Ascending aorta (tissue), 2 donors: Measurements from ENCODE around the gene EN2. TPM values are rescaled to one million over a fixed set of nuclear protein-coding genes. Genes with fewer than 3 reads are reported as not detected.

Experiments
- DNase-seq, 2 donors: peaks; one replicate each; pipeline ENCODE4 v3.0.0-alpha.2; 2019; ENCODE audit warnings: low spot score in 2 of 2
- H3K27ac ChIP-seq, 2 donors: fragments of 200-600 bp; sonication (generic); one replicate each; pipeline ENCODE4 v1.5.1; 2016 to 2017; ENCODE audit warnings: mild to moderate bottlenecking in 1 of 2
- H3K27me3 ChIP-seq: fragments of 200-600 bp; sonication (generic); one replicate; pipeline ENCODE4 v1.5.1; 2017
- H3K36me3 ChIP-seq, 2 donors: fragments of 200-600 bp; sonication (generic); one replicate each; pipeline ENCODE4 v1.5.1; 2016
- H3K4me1 ChIP-seq, 2 donors: fragments of 200-600 bp; sonication (generic); one replicate each; pipeline ENCODE4 v1.5.1; 2016 to 2017; ENCODE audit warnings: mild to moderate bottlenecking in 1 of 2
- H3K4me3 ChIP-seq, 2 donors: fragments of 200-600 bp; sonication (generic); one replicate each; pipeline ENCODE4 v1.5.1; 2016 to 2017; ENCODE audit warnings: mild to moderate bottlenecking in 1 of 2
- H3K9me3 ChIP-seq, 2 donors: fragments of 200-600 bp; sonication (generic); one replicate each; pipeline ENCODE4 v1.5.1; 2016
- CTCF ChIP-seq, 3 experiments: fragments of 200-600 bp in 2 of 3; fragments of 450-650 bp in 1 of 3; sonication (generic) in 2 of 3; IDR thresholded peaks; one replicate each; pipeline ENCODE4 v1.5.1; 2016 to 2019; ENCODE audit warnings: antibody characterized with exemption in 3 of 3, mild to moderate bottlenecking in 1 of 3, moderate library complexity in 1 of 3
- intact Hi-C: fragments of 100-400 bp; cut with DNase I; formaldehyde crosslinking; loops from one replicate; pipeline ENCODE4 v1.15.1; 2023
- total RNA-seq: library from RNA; depleted of rRNA; stranded (reverse); fragments of >200 nt; gene quantifications from one replicate; pipeline ENCODE4 v1.1.0, GENCODE V29; 2016

The EN2 gene
- total RNA-seq, 1 donor from 2014 or later, result not detected

GRCh38 chr7:155506854-155507337, 49.0 kb downstream of the EN2 start:
- DNase-seq, result no peak
- Histone ChIP-seq H3K4me3 (no peak overlapping the region), H3K4me1 (no peaks in the 10 kb centered on the region), H3K27ac (no peak overlapping the region), H3K36me3 (no peaks in the 10 kb centered on the region), H3K9me3 (no peaks in the 10 kb centered on the region), H3K27me3 (peaks cover 14% of the 10 kb centered on the region)
- intact Hi-C loops, result no loop called here
- no peak for TF ChIP-seq CTCF (IDR thresholded peaks at IDR 0.05)

- no peak for DNase-seq
- no peak for TF ChIP-seq CTCF (IDR thresholded peaks at IDR 0.05)
- Histone ChIP-seq H3K27me3 (peaks cover 14% of the 10 kb centered on the region), H3K4me3 (no peak overlapping the region), H3K9me3 (no peaks in the 10 kb centered on the region), H3K36me3 (no peaks in the 10 kb centered on the region), H3K27ac (no peak overlapping the region), H3K4me1 (no peaks in the 10 kb centered on the region)
- intact Hi-C loops, result no loop called here
Observed at GRCh38 chr7:155507576-155507975, 49.6 kb downstream of the EN2 start.

GRCh38 chr7:155508376-155509358, 50.7 kb downstream of the EN2 start:
- Histone ChIP-seq H3K27ac (no peak overlapping the region), H3K4me3 (no peak overlapping the region), H3K9me3 (no peaks in the 10 kb centered on the region), H3K4me1 (no peaks in the 10 kb centered on the region), H3K27me3 (peaks cover 14% of the 10 kb centered on the region), H3K36me3 (no peaks in the 10 kb centered on the region)
- DNase-seq, result no peak
- intact Hi-C loops, result no loop called here
- no peak for TF ChIP-seq CTCF (IDR thresholded peaks at IDR 0.05)

- no peaks in the 10 kb centered on the region for H3K9me3 ChIP-seq
- H3K4me3 ChIP-seq, result no peak overlapping the region
- no peak for TF ChIP-seq CTCF (IDR thresholded peaks at IDR 0.05)
- H3K36me3 ChIP-seq, result no peaks in the 10 kb centered on the region
- peaks cover 14% of the 10 kb centered on the region for H3K27me3 ChIP-seq
- no peaks in the 10 kb centered on the region for H3K4me1 ChIP-seq
- H3K27ac ChIP-seq, result no peak overlapping the region
- intact Hi-C loops, result no loop called here
- DNase-seq, result no peak
Observed at GRCh38 chr7:155509359-155509724, 51.4 kb downstream of the EN2 start.

GRCh38 chr7:155509725-155510551, 52.0 kb downstream of the EN2 start:
- DNase-seq, result no peak
- Histone ChIP-seq H3K36me3 (no peaks in the 10 kb centered on the region), H3K4me1 (no peaks in the 10 kb centered on the region), H3K4me3 (no peak overlapping the region), H3K27ac (no peak overlapping the region), H3K9me3 (no peaks in the 10 kb centered on the region), H3K27me3 (peaks cover 14% of the 10 kb centered on the region)
- TF ChIP-seq CTCF (IDR thresholded peaks at IDR 0.05), result no peak
- intact Hi-C loops, result no loop called here
